ENCODE results near the gene ST8SIA2.
A peak's percentile ranks its signal among the peaks of the same experiment; 100 is the strongest.

The ST8SIA2 gene

GRCh38 chr15:92407321-92407720 is 13.6 kb downstream of the ST8SIA2 start (continued):
- no peak for TF ChIP-seq ZBTB11 (tag by site-specific recombination; conservative IDR thresholded peaks at IDR 0.05; ENCODE audit: low read depth)
- TF ChIP-seq ZNF2 (tag by site-specific recombination; IDR thresholded peaks at IDR 0.05) = no peak
- TF ChIP-seq ZNF670 (tag by site-specific recombination; IDR thresholded peaks at IDR 0.05; ENCODE audit: low read depth) = no peak
- TF ChIP-seq KLF17 (tag by site-specific recombination; IDR thresholded peaks at IDR 0.05) = no peak
- TF ChIP-seq ZNF140 (tag by site-specific recombination; IDR thresholded peaks at IDR 0.05) = no peak
- TF ChIP-seq AEBP2 (tag by site-specific recombination; IDR thresholded peaks at IDR 0.05; ENCODE audit: borderline replicate concordance) = no peak

GRCh38 chr15:92407916-92408315 is 14.2 kb downstream of the ST8SIA2 start:
- H3K36me3 ChIP-seq (ENCODE audit: control insufficient read depth in 2 of 2, insufficient read depth in 1 of 2, low read length in 2 of 2) = no peaks in the 10 kb centered on the region
- POLR2A ChIA-PET = interaction anchor here (0.9 kb wide), 1 partner anchor 14 kb away, joined by 3 read pairs; no protein-coding TSS in a partner anchor

GRCh38 chr15:92409006-92409405 is 15.3 kb downstream of the ST8SIA2 start:
- Histone ChIP-seq H3K9me3 (ENCODE audit: control insufficient read depth, insufficient read depth, low read depth, low read length) (no peaks in the 10 kb centered on the region), H3K4me3 (ENCODE audit: low read depth, low read length) (no peak overlapping the region), H3K4me1 (ENCODE audit: control insufficient read depth, insufficient read depth, low read length) (no peaks in the 10 kb centered on the region), H3K27ac (ENCODE audit: extremely low read depth, low read depth, low read length) (no peak overlapping the region), H3K36me3 (ENCODE audit: control insufficient read depth in 2 of 2, insufficient read depth in 1 of 2, low read length in 2 of 2) (no peaks in the 10 kb centered on the region)
- ChIA-PET CTCF (interaction anchor here (0.7 to 0.8 kb wide), 2 partner anchors 104 to 331 kb away, joined by 3 read pairs; no protein-coding TSS in a partner anchor), POLR2A (no interaction called here)
- TF ChIP-seq TCF7L2 (IDR thresholded peaks at IDR 0.05; ENCODE audit: borderline replicate concordance, low read depth, low read length) (peak; percentile 53; the same call in 1 of the 2 replicates), ZNF76 (tag by site-specific recombination; IDR thresholded peaks at IDR 0.05; ENCODE audit: borderline replicate concordance, low read depth) (no peak), WT1 (tag by site-specific recombination; IDR thresholded peaks at IDR 0.05) (peak; percentile 23; the same call in 1 of the 2 replicates), ZBTB44 (tag by site-specific recombination; IDR thresholded peaks at IDR 0.05) (no peak), ZNF155 (tag by site-specific recombination; IDR thresholded peaks at IDR 0.05) (no peak), ZNF211 (tag by site-specific recombination; IDR thresholded peaks at IDR 0.05; ENCODE audit: low read depth) (no peak), ZNF580 (tag by site-specific recombination; IDR thresholded peaks at IDR 0.05) (no peak), MEIS1 (CRISPR knock-in tag; IDR thresholded peaks at IDR 0.05; ENCODE audit: borderline replicate concordance) (no peak)

More at GRCh38 chr15:92407916-92408315, 14.2 kb downstream of the ST8SIA2 start:
- Histone ChIP-seq H3K4me1 (ENCODE audit: control insufficient read depth, insufficient read depth, low read length) (no peaks in the 10 kb centered on the region), H3K27ac (ENCODE audit: extremely low read depth, low read depth, low read length) (no peak overlapping the region), H3K9me3 (ENCODE audit: control insufficient read depth, insufficient read depth, low read depth, low read length) (no peaks in the 10 kb centered on the region), H3K4me3 (ENCODE audit: low read depth, low read length) (no peak overlapping the region)
- CTCF ChIA-PET = no interaction called here
- TF ChIP-seq TRIM28 (IDR thresholded peaks at IDR 0.05; ENCODE audit: borderline replicate concordance, low read length) = 0 out of 2 replicates have a peak, but pooled peaks have one; percentile 12
- TF ChIP-seq KLF1 (tag by site-specific recombination; IDR thresholded peaks at IDR 0.05) = no peak
